Heart left ventricle (tissue), 16 donors: ENCODE results near the gene DHFR. TPM values are rescaled to one million over a fixed set of nuclear protein-coding genes. Genes with fewer than 3 reads are reported as not detected.

Experiments used
- ATAC-seq, 4 donors: fragments of 200-7000 bp; cut with Tn5 transposase; one replicate each; pipeline ENCODE4 v1.9.1; 2020 to 2022; ENCODE audit warnings: moderate library complexity in 4 of 4, mild to moderate bottlenecking in 3 of 4, moderate number of reproducible peaks in 1 of 4
- DNase-seq, 5 donors: peaks; one replicate each; pipeline ENCODE4 v3.0.0-alpha.2; 2020
- H3K27ac ChIP-seq, 12 donors: fragments of 200-600 bp; sonication (generic) in 4 of 12; one replicate each; pipeline versions ENCODE4 v1.5.0 to v1.8.0; 2016 to 2022; ENCODE audit warnings: mild to moderate bottlenecking in 2 of 12
- H3K27me3 ChIP-seq, 9 donors: fragments of 200-600 bp; sonication (generic) in 2 of 9; one replicate each; pipeline versions ENCODE4 v1.5.1 to v1.8.0; 2016 to 2022; ENCODE audit warnings: mild to moderate bottlenecking in 3 of 9
- H3K36me3 ChIP-seq, 9 donors: fragments of 200-600 bp; sonication (generic) in 2 of 9; one replicate each; pipeline versions ENCODE4 v1.5.0 to v1.8.0; 2018 to 2022; ENCODE audit warnings: mild to moderate bottlenecking in 2 of 9
- H3K4me1 ChIP-seq, 12 donors: fragments of 200-600 bp; sonication (generic) in 4 of 12; one replicate each; pipeline versions ENCODE4 v1.5.0 to v1.8.0; 2016 to 2022; ENCODE audit warnings: mild to moderate bottlenecking in 3 of 12
- H3K4me3 ChIP-seq, 12 donors: fragments of 200-600 bp; sonication (generic) in 4 of 12; one replicate each; pipeline versions ENCODE4 v1.5.0 to v1.8.0; 2017 to 2022; ENCODE audit warnings: mild to moderate bottlenecking in 9 of 12, moderate library complexity in 4 of 12
- H3K9me3 ChIP-seq, 12 donors: fragments of 200-600 bp; sonication (generic) in 4 of 12; one replicate each; pipeline versions ENCODE4 v1.5.0 to v1.8.0; 2016 to 2022; ENCODE audit warnings: mild to moderate bottlenecking in 1 of 12
- CTCF ChIP-seq, 12 donors: fragments of 200-600 bp; sonication (generic) in 4 of 12; IDR thresholded peaks; one replicate each; pipeline versions ENCODE4 v1.5.0 to v1.8.0; 2018 to 2022; ENCODE audit warnings: antibody characterized with exemption in 12 of 12, mild to moderate bottlenecking in 5 of 12
- POLR2A ChIP-seq, 2 donors: fragments of 450-650 bp; IDR thresholded peaks; one replicate each; pipeline ENCODE4 v1.6.1; 2017; ENCODE audit warnings: antibody characterized with exemption in 2 of 2, mild to moderate bottlenecking in 2 of 2, moderate library complexity in 2 of 2
- WGBS, 4 donors: extraction: QIAGEN DNeasy Blood & Tissue Kit in 2 of 4; methylation state at CpG; one replicate each; pipeline versions ENCODE4 v1.1.5 to v1.1.7; 2013 to 2018; 5-methylcytosine and 5-hydroxymethylcytosine counted together
- intact Hi-C, 10 donors: fragments of 100-400 bp; cut with DNase I; formaldehyde crosslinking; loops; one replicate each; pipeline versions ENCODE4 v1.11.1 to v1.14.2; 2022
- polyA plus RNA-seq, 2 donors: library from polyadenylated mRNA; stranded (reverse); fragments of 200-250 nt; gene quantifications; one replicate each; pipeline ENCODE4 v1.2.3, GENCODE V29; 2013
- total RNA-seq, 9 donors: library from RNA; depleted of rRNA in 2 of 9; stranded (reverse); fragments of >200 nt in 2 of 9; fragmentation: NEBNext Ultra II Directional in 3 of 9; extraction: Animal tissue kit (Norgen Biotek cat#: 25700) in 3 of 9; gene quantifications; one replicate each; pipeline versions ENCODE4 v1.1.0 to v1.2.4, GENCODE V29; 2016 to 2023
- donor health status: ischemic (EF 13 %, LVEDD 7.1; RV severe dilation, severe dysfunction).
- donor health status: healthy with polysubstance abuse.
- donor health status: DM: no; HTN: yes; CAD: no.
- donor health status: DM: no; HTN: no; CAD: no.
- donor health status: ischemic (EF 25% LVEDD 6.9; RV normal size, moderate dysfunction).
- donor health status: ischemic (EF 25% LVEDD 5.7; RV mildly dilated, moderate dysfunction).
- donor health status: healthy.
- donor health status: DM: yes; HTN: yes; CAD: no.
- donor health status: ischemic (EF 35%, LVEDD 5.7; RV mildly dilated, moderate dysfunction).
- donor health status: nonischemic (EF 11% LVEDD 7.7; RV severe dilation, severe dysfunction).
- donor health status: DM: yes; HTN: yes; CAD: no.
- donor health status: PGD.
- donor health status: ischemic (EF 29% LVEDD 5.4; RV normal size, mild dysfunction).
- donor health status: nonischemic (EF 23%, LVEDD 6.1; RV moderate dilation, normal function).

DHFR gene
- total and polyA plus RNA-seq, 11 donors = 1.6 to 18.9 (median 9.6) TPM

GRCh38 chr5:80625230-80625629 is 29.6 kb downstream of the DHFR start:
- DNase-seq (no peak), ATAC-seq (no peak)
- no peak for TF ChIP-seq POLR2A (IDR thresholded peaks at IDR 0.05)
- TF ChIP-seq CTCF (IDR thresholded peaks at IDR 0.05) = no peak
- WGBS, 4 donors = 88 to 94% (median 91%) methylated on average over 5 of the region's 5 CpGs
- intact Hi-C loops = no loop called here
- H3K27me3 ChIP-seq = no peaks in the 10 kb centered on the region
- H3K9me3 ChIP-seq = no peaks in the 10 kb centered on the region
- H3K4me3 ChIP-seq = no peak overlapping the region
- peaks cover 0 to 11% (median 0%) of the 10 kb centered on the region in 9 donors for H3K36me3 ChIP-seq
- no peak overlapping the region for H3K27ac ChIP-seq
- H3K4me1 ChIP-seq = no peaks in the 10 kb centered on the region

GRCh38 chr5:80623999-80624398 is 30.8 kb downstream of the DHFR start:
- DNase-seq = no peak
- Histone ChIP-seq H3K27me3 (no peaks in the 10 kb centered on the region), H3K4me1 (no peaks in the 10 kb centered on the region), H3K9me3 (no peaks in the 10 kb centered on the region), H3K4me3 (no peak overlapping the region), H3K27ac (peak overlapping the region in 1 of 12 donors; percentile 21), H3K36me3 (peaks cover 0 to 4% (median 0%) of the 10 kb centered on the region in 9 donors)
- intact Hi-C loops = no loop called here
- TF ChIP-seq POLR2A (IDR thresholded peaks at IDR 0.05) (no peak), CTCF (IDR thresholded peaks at IDR 0.05) (no peak)
- no peak for ATAC-seq
- 59 to 84% (median 73%) methylated on average over 4 of the region's 4 CpGs for WGBS, 4 donors

GRCh38 chr5:80622756-80623155 is 32.0 kb downstream of the DHFR start:
- H3K36me3 ChIP-seq = no peaks in the 10 kb centered on the region
- WGBS, 4 donors = 98 to 100% (median 98%) methylated on average over 2 of the region's 2 CpGs
- intact Hi-C loops = no loop called here

GRCh38 chr5:80620211-80620610 is 34.6 kb downstream of the DHFR start:
- H3K9me3 ChIP-seq = no peaks in the 10 kb centered on the region
- no peaks in the 10 kb centered on the region for H3K36me3 ChIP-seq
- H3K27ac ChIP-seq = no peak overlapping the region
- no peaks in the 10 kb centered on the region for H3K27me3 ChIP-seq
- no peak overlapping the region for H3K4me3 ChIP-seq
- 81 to 89% (median 84%) methylated on average over 4 of the region's 4 CpGs for WGBS, 4 donors
- no peak for TF ChIP-seq CTCF (IDR thresholded peaks at IDR 0.05)
- TF ChIP-seq POLR2A (IDR thresholded peaks at IDR 0.05) = no peak
- no peak for ATAC-seq
- intact Hi-C loops = no loop called here
- no peaks in the 10 kb centered on the region for H3K4me1 ChIP-seq
- DNase-seq = no peak

More at GRCh38 chr5:80622756-80623155, 32.0 kb downstream of the DHFR start:
- Histone ChIP-seq H3K9me3 (no peaks in the 10 kb centered on the region), H3K27ac (no peak overlapping the region), H3K27me3 (no peaks in the 10 kb centered on the region), H3K4me1 (no peaks in the 10 kb centered on the region), H3K4me3 (no peak overlapping the region)
- no peak for DNase-seq
- TF ChIP-seq POLR2A (IDR thresholded peaks at IDR 0.05) (no peak), CTCF (IDR thresholded peaks at IDR 0.05) (no peak)
- ATAC-seq = no peak
